ENCODE data around the gene KRT7.
"Not testable (repeated sequence)": the region's sequence is repeated elsewhere in the genome, so short reads cannot be mapped to it uniquely, and the experiment has no call there.

Gene KRT7

DNA sequence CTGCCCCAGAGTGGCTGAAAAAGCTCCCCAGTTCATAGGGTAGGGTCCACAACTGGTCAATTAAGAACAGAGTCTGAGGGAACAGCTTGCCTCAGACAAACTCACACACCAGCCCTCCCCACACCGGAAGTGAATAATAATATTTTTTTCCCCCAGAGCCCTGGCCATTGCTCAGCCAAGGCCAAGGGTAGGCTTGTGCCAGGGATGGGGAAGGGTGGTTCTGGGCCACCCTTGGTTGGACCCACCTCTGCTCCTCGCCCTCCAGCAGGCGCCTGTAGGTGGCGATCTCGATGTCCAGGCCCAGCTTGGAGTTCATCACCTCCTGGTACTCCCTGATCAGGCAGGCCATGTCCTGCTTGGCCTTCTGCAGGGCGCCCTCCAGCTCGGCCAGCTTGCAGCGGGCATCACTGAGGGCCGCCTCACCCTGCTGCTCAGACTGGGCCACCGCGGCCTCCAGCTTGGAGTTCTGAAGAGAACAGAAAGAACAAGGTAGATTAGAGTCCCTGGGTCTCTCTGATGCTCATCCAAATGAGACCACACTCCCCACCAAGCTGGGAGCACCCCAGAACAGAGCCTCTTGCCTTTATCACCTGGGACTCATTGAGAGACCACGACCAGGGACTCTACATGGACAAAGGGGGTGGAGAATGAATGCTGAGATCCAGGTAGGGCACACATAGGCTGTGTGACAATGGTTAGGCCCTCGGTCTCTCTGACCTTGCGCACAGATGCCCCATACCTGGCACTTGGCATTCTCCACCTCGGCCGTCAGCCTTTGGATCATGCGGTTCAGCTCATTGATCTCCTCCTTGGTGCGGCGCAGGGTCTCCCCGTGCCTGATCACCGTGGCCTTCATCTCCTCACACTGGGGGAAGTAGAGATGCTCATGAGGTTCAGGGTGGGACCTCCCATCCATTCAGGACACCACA is 54.1 kb downstream of the KRT7 start:
- peak overlapping the region; percentile 99 for H3K27ac ChIP-seq (ENCODE audit: poor library complexity, severe bottlenecking)
- not testable (repeated sequence) for ATAC-seq (ENCODE audit: low read depth); H3K9me3 ChIP-seq (ENCODE audit: severe bottlenecking); DNase-seq (ENCODE audit: low spot score); H3K36me3 ChIP-seq (ENCODE audit: low read depth); H3K27me3 ChIP-seq (ENCODE audit: insufficient read depth, poor library complexity, severe bottlenecking)
- H3K4me3 ChIP-seq (ENCODE audit: severe bottlenecking): peak overlapping the region; percentile 15
- TF ChIP-seq, protein P1, sequence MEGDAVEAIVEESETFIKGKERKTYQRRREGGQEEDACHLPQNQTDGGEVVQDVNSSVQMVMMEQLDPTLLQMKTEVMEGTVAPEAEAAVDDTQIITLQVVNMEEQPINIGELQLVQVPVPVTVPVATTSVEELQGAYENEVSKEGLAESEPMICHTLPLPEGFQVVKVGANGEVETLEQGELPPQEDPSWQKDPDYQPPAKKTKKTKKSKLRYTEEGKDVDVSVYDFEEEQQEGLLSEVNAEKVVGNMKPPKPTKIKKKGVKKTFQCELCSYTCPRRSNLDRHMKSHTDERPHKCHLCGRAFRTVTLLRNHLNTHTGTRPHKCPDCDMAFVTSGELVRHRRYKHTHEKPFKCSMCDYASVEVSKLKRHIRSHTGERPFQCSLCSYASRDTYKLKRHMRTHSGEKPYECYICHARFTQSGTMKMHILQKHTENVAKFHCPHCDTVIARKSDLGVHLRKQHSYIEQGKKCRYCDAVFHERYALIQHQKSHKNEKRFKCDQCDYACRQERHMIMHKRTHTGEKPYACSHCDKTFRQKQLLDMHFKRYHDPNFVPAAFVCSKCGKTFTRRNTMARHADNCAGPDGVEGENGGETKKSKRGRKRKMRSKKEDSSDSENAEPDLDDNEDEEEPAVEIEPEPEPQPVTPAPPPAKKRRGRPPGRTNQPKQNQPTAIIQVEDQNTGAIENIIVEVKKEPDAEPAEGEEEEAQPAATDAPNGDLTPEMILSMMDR (IDR thresholded peaks at IDR 0.05; ENCODE audit: poor library complexity, severe bottlenecking): peak; percentile 24
- H3K4me1 ChIP-seq (ENCODE audit: insufficient read depth, poor library complexity, severe bottlenecking): peaks cover 23% of the 10 kb centered on the region

DNA sequence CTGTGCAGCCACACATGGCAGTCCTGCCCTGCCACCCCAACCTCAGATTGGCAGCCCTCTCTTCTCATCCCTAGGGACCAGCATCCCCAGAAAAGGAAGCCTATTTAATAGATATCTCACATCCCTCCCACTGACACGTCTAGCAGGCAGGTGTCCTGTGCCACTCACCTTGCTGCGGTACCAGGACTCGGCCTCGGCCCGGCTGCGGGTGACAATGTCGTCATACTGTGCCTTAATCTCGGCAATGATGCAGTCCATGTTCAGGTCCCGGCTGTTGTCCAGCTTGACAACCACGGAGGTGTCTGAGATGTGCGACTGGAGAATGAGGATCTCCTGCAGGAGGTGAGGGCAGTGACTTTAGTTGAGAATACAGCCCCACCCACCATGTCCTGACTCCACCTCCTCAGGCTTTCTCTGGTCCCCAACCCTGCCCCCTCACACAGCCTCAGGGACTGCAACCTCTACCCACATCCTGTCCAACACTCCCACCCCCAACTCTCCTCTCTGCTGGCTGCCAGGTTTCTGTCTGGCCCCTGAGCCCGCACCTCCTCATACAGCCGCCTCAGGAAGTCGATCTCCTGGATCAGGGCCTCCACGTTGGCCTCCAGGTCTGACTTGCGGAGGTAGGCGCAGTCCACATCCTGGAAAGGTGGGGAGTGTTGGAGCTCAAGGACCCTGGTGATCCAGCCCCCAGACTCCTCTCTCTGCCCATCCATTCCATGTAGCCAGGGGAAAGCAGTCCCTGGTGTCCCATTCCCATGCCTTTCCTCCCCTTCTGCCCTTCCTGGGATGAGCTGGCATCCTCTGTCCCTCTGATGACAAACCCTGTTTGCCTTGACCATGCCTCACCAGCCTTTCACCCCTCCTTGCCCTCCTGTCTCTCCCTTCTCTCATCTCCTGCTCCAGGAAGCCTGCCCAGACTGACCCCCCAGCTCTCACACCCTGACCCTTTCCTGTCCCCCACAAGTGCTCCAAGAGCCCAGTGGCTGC is 55.1 kb downstream of the KRT7 start:
- Histone ChIP-seq H3K4me3 (ENCODE audit: severe bottlenecking) (peak overlapping the region; percentile 15), H3K27ac (ENCODE audit: poor library complexity, severe bottlenecking) (peak overlapping the region; percentile 99), H3K4me1 (ENCODE audit: insufficient read depth, poor library complexity, severe bottlenecking) (peaks cover 23% of the 10 kb centered on the region)
- ATAC-seq (ENCODE audit: low read depth): peak; percentile 37
- not testable (repeated sequence) for H3K36me3 ChIP-seq (ENCODE audit: low read depth); H3K27me3 ChIP-seq (ENCODE audit: insufficient read depth, poor library complexity, severe bottlenecking); H3K9me3 ChIP-seq (ENCODE audit: severe bottlenecking)
- DNase-seq (ENCODE audit: low spot score): peak; percentile 36

DNA sequence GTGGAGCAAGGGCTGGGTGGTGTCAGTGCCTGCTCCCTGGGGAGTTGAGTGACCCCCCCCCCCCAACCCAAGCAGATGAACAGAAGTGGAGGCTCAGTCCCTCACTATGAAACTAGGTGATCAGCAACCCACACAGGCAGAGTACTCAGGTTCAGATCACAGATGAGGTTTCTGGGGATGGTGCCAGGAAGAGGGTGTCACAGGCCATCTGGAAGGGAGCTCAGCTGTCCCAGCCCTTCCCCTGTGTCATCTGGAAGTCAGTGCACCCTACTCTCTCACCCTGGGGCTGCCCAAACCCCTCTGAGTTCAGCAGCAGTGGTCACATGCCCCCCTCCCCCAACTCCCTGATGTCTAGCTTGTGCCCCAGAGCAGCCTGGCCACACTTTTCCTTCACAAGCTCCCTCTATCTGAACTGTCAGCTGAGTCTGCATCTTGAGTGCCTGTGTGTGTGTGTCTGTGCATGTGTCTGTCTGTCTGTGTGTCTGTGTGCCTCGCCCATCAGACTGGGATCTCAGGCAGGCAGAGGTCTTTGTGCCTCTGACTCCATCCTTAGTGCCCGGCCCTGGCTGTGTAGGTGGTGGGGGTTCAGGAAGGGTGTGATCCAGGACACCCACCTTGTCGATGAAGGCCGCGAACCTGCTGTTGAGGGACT is 57.6 kb downstream of the KRT7 start:
- not testable (repeated sequence) for H3K4me1 ChIP-seq (ENCODE audit: insufficient read depth, poor library complexity, severe bottlenecking); H3K4me3 ChIP-seq (ENCODE audit: severe bottlenecking); H3K9me3 ChIP-seq (ENCODE audit: severe bottlenecking); H3K27ac ChIP-seq (ENCODE audit: poor library complexity, severe bottlenecking); ATAC-seq (ENCODE audit: low read depth); H3K27me3 ChIP-seq (ENCODE audit: insufficient read depth, poor library complexity, severe bottlenecking); DNase-seq (ENCODE audit: low spot score); H3K36me3 ChIP-seq (ENCODE audit: low read depth)

DNA sequence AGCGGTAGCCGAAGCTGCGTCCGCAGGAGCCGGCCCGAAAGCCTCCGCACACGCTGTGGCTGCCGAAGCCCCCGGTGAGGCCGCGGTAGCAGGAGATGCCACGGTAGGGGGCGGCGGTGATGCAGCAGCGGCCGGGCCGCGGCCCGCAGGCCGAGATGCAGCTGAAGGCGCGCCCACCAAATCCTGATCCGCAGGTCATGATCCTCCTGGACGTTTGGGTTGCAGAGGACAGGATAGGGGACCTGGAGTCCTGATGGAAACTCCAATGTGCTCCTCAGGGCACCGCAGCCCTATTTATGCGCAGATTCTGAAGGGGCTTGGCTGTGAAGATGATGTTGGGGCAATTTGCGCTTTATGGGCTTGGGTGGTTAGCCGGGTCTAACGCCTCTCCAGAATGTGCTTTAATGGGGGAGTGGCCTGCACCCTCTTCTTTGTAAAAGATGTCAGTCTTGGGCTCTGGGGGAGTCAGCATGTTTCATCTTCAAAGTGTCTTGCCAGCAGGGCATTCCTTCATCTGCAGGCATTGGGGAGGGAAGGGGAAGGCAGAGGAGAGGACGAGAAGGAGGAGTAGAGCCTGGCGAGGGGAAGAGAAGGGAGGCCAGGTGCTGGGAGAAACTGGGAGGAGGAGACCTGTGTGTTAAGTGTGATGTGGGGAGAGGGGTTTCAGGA is 58.4 kb downstream of the KRT7 start, which contains the start of gene KRT81:
Gene KRT81, minus strand, starts transcription at position 268 of the 669 bp plus-strand sequence. Its CDS starts 69 bp downstream, at position 199.
- no peak for ATAC-seq (ENCODE audit: low read depth)
- no peaks in the 10 kb centered on the region for H3K36me3 ChIP-seq (ENCODE audit: low read depth)
- TF ChIP-seq, protein P1 (IDR thresholded peaks at IDR 0.05; ENCODE audit: poor library complexity, severe bottlenecking): no peak
- DNase-seq (ENCODE audit: low spot score): peak; percentile 23
- H3K9me3 ChIP-seq (ENCODE audit: severe bottlenecking): no peaks in the 10 kb centered on the region
- no peaks in the 10 kb centered on the region for H3K27me3 ChIP-seq (ENCODE audit: insufficient read depth, poor library complexity, severe bottlenecking)
- no peak within 1 kb of the TSS for H3K4me3 ChIP-seq (ENCODE audit: severe bottlenecking)
- H3K4me1 ChIP-seq (ENCODE audit: insufficient read depth, poor library complexity, severe bottlenecking): peaks cover 4% of the 10 kb centered on the region
- H3K27ac ChIP-seq (ENCODE audit: poor library complexity, severe bottlenecking): no peak within 1 kb of the TSS

DNA sequence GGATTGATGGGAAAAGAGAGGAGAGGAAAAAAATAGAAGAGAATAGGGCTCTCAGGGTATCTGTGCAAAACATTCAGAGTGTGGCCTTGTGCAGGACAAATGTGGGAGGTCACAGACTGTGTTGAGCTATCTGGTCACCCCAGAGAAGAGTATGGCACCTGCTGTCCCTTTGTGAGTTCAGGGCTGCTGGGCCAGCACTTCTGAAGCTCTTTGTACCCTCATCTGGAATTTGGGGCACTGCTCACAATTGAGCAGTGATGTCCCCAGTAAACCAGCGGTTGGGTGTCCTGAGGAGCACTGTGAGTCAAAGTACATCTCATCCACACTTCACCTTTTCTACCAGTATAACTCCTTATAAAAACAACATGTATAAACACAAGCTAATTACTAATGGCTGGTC is 60.9 kb downstream of the KRT7 start:
- H3K4me1 ChIP-seq (ENCODE audit: insufficient read depth, poor library complexity, severe bottlenecking): no peaks in the 10 kb centered on the region
- H3K27me3 ChIP-seq (ENCODE audit: insufficient read depth, poor library complexity, severe bottlenecking): no peaks in the 10 kb centered on the region
- TF ChIP-seq, protein P1 (IDR thresholded peaks at IDR 0.05; ENCODE audit: poor library complexity, severe bottlenecking): no peak
- no peaks in the 10 kb centered on the region for H3K36me3 ChIP-seq (ENCODE audit: low read depth)
- H3K4me3 ChIP-seq (ENCODE audit: severe bottlenecking): no peak overlapping the region
- DNase-seq (ENCODE audit: low spot score): no peak
- no peaks in the 10 kb centered on the region for H3K9me3 ChIP-seq (ENCODE audit: severe bottlenecking)
- no peak overlapping the region for H3K27ac ChIP-seq (ENCODE audit: poor library complexity, severe bottlenecking)
- no peak for ATAC-seq (ENCODE audit: low read depth)
